GM18861 (cell line): ENCODE results near the gene ITFG1.
"Not testable (repeated sequence)": the region's sequence is repeated elsewhere in the genome, so short reads cannot be mapped to it uniquely, and the experiment has no call there.

Experiments
- ATAC-seq: cut with Tn5 transposase; IDR thresholded peaks from one replicate; pipeline ENCODE4 v1.9.1; 2021; ENCODE audit not compliant: unreplicated experiment

The ITFG1 gene

GRCh38 chr16:47250983-47251382, 209.9 kb downstream of the ITFG1 start:
- ATAC-seq, result no peak

GRCh38 chr16:47247690-47248089, 213.2 kb downstream of the ITFG1 start:
- no peak for ATAC-seq

GRCh38 chr16:47244206-47244605, 216.7 kb downstream of the ITFG1 start:
- ATAC-seq, result no peak

- no peak for ATAC-seq
These were observed 219.8 kb downstream of the ITFG1 start for GRCh38 chr16:47241061-47241460.

- ATAC-seq, result no peak
These were observed 224.1 kb downstream of the ITFG1 start for GRCh38 chr16:47236716-47237115.

- no peak for ATAC-seq
These were observed 230.6 kb downstream of the ITFG1 start for GRCh38 chr16:47230296-47230695.

GRCh38 chr16:47229053-47230050, 231.5 kb downstream of the ITFG1 start:
- ATAC-seq, result no peak

- no peak for ATAC-seq
These were observed 232.6 kb downstream of the ITFG1 start for GRCh38 chr16:47228241-47228640.

GRCh38 chr16:47213761-47214440, 247.0 kb downstream of the ITFG1 start:
- no peak for ATAC-seq

GRCh38 chr16:47211218-47211617, 249.6 kb downstream of the ITFG1 start:
- ATAC-seq, result no peak

GRCh38 chr16:47204736-47205504, 255.9 kb downstream of the ITFG1 start:
- no peak for ATAC-seq

- ATAC-seq, result not testable (repeated sequence)
These were observed 257.4 kb downstream of the ITFG1 start for GRCh38 chr16:47203433-47203832.

GRCh38 chr16:47198180-47198575, 262.7 kb downstream of the ITFG1 start:
- ATAC-seq, result no peak

- ATAC-seq, result no peak
These were observed 263.2 kb downstream of the ITFG1 start for GRCh38 chr16:47197536-47198179.

- ATAC-seq, result no peak
These were observed 264.4 kb downstream of the ITFG1 start for GRCh38 chr16:47196457-47196856.

- no peak for ATAC-seq
These were observed 278.5 kb downstream of the ITFG1 start for GRCh38 chr16:47182318-47182717.

GRCh38 chr16:47181066-47181465, 279.8 kb downstream of the ITFG1 start:
- not testable (repeated sequence) for ATAC-seq

- no peak for ATAC-seq
These were observed 280.8 kb downstream of the ITFG1 start for GRCh38 chr16:47180073-47180472.

- ATAC-seq, result no peak
These were observed 285.7 kb downstream of the ITFG1 start for GRCh38 chr16:47175152-47175551.

- ATAC-seq, result no peak
These were observed 298.0 kb downstream of the ITFG1 start for GRCh38 chr16:47162670-47163420.
